NCI-H2081 (cell line): Measurements from ENCODE around the gene MAPK12.

Experiments used
- DNase-seq, 2 experiments: peaks; one replicate each; lab custom pipeline; 2025; lab: John Stamatoyannopoulos, UW

MAPK12 gene

DNA sequence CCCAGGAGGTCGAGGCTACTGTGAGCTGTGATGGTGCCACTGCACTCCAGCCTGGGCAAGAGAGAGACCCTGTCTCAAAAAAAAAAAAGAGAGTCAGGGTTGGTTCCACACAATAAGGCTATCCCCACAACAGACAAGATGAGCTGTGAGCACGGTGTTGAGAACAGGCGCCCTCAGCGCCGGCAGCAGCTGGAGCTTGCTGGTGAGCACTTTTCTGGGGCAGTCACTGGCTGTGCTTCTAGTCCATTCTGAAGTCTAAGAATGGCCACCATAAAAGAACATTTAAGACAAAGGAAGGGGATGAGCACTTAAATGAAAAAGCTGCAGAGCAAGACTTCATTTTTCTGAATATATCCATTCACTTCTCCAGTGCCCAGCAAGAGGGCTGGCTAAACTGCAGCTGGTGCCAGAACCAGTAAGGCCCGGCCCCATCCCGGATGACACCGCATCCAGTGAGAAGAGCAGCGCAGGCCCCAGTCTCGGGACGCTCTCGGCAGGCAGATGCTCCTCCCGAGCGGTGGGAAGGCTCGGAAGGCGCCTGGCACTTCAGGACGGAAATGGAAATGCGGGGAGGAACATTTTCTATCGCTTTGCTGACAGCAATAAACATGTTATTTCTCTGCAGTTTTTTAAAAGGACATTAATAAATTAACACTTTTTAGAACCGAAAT is 28.9 kb downstream of the MAPK12 start:
- no peak for DNase-seq

GRCh38 chr22:50229370-50229769 is 32.1 kb downstream of the MAPK12 start:
- no peak for DNase-seq

DNA sequence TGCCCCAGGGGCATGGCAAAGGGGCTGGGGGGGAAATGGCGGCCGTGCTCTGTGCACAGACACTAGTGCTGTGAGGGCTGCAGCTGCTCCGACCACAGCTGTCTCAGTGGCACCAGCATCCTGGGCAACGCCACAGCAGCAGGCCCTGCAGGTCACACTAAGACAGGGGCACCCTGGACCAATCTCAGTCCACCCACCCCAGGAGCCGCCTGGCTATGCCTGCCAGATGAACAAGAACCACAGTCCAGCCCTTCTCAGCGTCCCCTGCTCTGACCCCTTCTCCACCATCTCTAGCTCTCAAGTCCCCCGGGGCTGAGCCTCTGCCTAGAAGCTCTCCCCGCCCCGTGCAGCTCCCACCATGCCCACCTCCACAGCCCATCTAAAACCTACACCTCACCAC is 33.1 kb downstream of the MAPK12 start:
- no peak for DNase-seq

DNA sequence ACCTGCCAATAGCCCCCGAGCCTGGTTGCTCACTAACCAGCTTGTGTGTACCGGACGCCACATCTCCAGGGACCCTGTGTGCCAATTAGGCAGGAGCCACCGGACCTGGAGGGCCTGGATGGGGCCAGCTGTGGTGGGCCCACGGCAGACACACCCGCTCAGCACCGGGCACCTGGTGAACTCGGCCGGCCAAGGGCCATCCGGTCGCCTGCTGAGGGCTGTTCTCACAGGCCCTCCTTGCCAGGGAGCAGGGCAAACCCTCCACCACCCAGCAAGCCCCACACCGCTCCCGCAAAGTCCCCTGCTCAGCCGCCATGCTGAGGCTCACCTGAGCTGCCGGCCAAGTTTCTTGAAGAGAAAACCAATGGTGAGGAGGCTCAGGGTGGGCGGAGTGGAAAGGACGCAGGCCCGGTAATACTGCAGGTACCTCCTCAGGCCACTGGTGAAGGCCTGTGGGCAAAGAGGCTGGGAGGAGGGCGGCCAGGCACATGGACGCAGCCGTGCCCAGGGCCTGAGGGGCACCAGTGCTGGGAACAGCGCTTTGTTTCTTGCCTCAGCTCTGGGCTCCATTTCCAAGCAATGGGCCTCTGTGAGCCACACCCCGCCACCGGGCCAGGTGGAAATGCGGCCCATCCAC is 33.8 kb downstream of the MAPK12 start:
- DNase-seq: no peak

DNA sequence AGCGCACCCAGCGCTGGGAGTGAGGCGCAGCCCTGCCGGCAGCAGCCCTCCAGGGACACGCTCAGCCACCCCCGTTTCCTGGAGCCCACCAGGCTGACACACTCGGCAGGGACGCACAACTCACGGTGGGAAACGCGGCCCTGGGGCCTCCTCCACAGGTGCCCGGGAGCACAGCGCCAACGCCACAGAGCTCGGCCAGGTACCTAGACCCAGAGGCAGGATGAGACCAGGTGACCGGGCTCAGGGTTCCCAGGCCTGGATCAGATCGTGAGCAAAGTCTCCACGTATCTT is 34.7 kb downstream of the MAPK12 start:
- DNase-seq: no peak

GRCh38 chr22:50226063-50226874 is 35.2 kb downstream of the MAPK12 start:
- DNase-seq: no peak

DNA sequence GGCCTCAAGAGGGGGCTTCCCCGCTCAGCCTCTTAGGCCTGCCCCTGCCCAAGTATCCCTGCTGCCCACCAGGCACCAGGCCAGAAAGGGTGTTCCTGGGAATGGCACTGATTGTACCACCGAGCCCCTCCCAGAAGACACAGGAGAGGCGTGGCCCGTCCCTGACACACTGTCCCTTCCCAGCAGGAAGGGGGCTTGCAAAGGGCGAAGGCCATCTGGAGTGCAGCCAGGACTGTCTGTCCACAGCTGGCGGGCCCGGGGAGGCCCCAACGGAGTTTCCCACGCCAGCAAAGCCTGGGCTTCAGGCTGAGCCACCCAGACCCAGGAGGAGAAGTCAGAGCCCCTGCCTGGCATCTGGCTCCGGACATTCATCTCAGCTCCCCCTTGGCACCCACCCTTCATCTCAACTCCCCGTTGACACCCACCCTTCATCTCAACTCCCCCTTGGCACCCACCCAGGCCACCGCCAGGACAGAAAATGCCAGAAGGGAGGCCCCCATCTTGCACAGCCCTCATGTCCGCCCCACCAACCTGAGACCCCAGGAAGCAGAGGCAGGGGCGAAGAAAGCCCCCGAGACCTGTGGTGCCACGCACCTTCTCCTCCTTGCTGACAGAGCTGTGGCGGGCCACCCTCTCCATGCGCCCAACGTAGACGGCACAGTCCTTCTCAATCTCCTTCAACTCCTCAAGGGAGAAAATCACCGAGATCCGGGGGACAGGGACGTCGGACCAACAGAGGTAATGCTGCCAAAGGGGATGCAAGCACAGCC is 36.1 kb downstream of the MAPK12 start:
- no peak for DNase-seq

DNA sequence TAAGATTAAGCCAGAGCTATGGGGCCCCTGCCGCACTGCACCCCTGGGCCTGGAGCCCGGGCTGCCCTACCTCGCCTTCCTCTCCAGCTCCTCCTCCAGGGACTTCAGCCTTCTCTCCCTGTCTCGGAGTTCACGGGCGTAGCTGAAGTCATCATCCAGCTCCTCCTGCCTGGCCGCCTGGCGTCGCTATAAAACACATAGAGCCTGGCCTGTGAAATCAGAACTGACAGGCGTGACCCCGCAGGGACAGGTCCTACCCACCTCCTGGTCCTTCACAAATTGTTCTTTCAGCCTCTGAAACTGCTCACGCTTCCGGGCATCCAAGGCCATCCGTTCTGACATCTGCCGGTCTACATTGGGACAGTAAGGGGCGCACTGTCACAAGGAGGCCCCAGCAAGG is 37.4 kb downstream of the MAPK12 start:
- DNase-seq: no peak

DNA sequence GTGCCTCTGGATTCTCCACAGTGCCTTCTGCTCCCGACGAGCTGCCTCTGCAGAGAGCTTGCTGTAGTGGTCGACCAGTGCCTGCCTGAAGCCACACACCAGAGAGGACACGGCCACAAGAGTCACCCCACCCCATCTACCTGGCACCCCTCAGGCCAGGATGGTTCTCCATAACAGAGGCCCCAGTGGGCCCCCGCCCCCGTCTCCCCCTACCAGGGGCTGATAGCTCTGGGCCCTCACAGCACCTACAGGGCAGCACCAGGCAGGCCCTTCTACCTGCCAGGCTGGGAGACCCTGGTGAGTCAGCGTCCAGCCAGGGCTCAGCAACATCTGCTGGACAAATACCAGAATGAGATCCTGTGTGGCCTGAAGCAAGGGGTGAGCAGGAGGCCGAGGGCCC is 39.0 kb downstream of the MAPK12 start:
- DNase-seq: no peak

DNA sequence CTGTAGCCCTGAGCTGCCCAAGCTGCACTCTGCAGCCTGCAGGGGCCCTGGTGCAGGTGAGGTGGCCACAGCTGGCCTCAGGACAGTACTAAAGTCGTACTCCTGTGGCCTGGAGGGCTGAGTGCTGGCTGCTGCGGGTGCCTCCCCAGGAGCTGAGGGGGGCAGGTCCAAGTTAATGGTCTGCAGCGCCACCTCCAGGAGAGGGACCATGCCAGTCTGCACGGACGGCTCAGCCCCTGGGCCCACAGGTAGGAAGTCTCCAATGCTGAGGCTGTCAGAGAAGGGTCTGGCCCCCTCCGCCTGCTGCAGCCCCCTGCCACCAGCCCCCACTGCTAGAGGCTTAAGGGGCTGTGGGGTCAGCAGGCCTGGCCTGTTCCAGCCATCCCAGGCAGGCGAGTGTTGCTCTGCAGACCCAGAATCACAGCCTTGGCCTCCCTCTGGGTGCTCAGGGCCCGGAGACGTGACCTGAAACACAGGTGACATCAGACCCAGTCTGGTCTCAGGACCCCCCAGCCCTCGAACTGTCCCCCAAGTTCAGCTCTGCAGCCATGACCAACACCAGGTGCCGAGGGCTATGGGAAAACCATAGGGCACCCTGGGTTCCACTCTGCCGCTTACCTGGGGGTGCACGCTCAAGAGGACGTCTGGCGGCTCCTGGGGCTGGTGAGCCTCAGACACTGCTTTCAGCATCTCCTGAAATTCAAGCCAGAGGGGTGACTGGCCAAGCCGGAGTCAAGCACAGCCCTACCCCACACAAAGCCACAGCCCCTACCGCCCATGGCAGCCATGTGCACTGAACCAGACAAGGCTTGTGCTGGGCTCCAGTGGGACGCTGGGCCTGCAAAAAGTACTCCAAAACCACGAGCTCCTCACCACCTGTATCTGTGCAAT is 39.8 kb downstream of the MAPK12 start:
- DNase-seq: no peak

DNA sequence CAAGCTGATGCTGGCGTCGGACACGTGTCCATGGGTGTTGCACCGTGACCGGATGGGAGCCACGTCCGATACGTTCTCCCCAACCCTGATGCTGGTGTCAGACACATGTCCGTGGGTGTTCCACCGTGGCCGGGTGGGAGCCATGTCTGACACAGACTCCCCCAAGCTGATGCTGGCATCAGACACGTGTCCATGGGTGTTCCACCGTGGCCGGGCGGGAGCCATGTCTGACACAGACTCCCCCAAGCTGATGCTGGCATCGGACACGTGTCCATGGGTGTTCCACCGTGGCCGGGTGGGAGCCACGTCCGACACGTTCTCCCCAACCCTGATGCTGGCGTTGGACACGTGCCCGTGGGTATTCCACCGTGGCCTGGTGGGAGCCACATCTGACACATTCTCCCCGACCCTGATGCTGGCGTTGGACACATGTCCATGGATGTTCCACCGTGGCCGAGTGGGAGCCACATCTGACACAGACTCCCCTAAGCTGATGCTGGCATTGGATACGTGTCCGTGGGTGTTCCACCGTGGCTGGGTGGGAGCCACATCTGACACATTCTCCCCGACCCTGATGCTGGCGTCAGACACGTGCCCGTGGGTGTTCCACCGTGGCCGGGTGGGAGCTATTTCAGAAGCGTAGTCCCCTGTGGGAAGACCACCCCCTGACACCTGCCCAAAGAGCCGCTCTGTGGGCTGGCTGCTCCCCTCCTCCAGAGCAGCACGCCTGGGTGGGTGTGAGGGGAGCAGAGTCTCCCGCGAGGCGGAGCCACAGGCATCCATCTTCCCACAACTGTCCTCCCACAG is 40.7 kb downstream of the MAPK12 start:
- no peak for DNase-seq

DNA sequence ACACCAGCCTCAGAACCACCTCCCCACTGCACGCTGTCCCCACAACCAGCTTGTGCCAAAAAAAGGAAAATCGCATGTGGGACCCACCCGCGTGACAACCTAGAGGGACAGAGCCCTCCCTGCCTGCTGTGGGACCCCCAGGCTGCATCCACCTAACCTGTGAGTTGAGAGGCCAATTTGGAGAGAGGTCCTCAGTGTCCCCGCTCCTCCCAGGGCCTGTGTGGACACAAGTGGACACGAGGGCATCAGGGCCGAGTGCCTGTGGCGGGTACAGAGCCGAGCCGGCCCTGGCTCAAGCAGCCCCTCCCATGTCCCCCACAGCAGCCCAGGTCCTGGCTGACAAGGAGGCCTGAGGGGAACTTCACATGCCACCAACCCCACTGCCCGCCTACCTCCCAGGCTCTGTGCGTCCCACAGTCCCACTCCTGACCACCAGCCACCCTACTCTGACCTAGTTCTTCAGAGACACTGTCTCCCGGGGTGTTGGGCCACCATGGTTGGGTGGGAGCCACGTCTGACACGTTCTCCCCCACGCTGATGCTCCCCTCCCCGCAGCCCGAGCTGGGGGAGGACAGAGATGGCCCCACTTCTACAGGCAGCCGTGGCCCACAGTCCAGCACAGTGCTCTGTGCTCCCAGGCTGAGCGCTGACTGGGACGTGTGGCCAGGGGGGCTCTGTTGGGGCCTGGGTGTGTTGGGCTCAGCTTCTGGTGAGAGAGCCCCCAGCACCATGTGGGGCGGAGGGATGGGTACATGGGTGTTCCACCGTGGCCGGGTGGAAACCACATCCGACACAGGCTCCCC is 41.5 kb downstream of the MAPK12 start:
- no peak for DNase-seq

- DNase-seq: peak; percentile 13 to 58
These were observed 42.3 kb downstream of the MAPK12 start for GRCh38 chr22:50218996-50219727.

DNA sequence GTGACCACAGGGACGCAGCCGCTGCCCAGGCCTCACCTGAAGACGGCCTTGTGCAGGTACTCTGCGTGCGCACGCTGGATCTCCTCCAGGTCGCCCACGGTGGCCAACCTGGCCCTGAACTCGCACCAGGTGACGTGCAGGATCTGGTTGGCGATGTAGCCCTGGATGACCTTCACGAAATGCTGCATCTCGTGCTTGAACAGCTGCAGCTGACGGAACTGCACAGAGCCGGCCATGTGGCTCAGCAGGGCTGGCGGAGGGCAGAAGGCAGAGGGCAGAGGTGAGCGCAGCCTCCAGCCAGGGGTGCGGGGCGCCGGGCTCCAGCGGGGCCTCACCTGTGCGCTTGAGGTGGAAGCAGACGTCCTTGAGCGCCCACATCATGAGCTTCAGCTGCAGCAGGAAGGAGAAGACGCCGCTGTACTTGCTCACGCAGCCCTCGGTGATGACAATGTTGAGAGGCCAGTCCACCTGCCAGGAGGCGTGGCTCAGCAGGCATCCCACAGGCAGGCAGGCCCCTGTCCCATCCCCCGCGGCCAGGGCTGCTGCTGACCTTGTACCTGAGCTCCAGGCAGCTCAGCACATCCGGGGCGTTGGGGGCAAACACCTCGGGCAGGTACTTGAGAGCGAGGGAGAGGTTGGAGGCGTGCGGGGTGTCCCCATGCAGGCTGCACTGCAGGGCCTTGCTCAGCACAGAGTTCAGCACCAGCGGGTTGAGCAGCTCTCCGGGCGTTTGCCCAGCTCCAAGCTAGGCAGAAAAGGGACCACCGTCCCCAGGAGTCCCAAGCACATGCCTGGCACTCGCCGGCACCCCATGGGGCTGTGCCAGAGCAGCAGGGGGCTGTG is 43.1 kb downstream of the MAPK12 start:
- no peak for DNase-seq

DNA sequence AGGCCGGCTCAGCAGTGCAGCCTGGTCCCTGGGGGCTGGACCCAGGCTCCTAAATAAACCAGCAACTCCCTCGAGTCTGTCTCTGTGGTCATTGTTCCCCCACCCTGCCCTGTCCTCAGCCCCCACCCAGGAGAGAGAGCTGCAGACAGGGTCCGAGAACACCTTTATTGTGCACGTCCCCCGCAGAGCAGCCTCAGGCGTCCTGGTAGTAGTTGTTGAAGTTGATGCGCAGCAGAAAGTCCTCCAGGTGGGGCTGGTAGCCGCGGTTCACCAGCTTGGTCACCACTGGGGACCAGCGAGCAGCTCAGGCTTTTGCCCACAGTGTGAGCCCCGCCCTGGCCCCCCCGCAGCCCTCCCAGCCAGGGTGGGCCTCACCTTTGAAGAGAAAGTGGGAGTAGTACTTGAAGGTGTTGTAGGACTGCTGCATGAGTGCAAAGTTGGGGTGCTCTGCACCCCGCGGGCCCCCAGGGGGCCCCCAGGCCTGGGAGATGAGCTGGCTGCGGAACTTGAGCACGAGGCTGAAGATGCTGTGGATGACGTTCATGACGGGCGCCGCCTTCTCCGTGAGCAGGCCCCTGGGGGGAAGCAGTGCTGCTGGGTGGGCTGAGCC is 43.8 kb downstream of the MAPK12 start:
- no peak for DNase-seq

GRCh38 chr22:50216684-50217520 is 44.6 kb downstream of the MAPK12 start:
- no peak for DNase-seq
